HepG2 (cell line): ENCODE results near the gene TSPAN2. TPM values are rescaled to one million over a fixed set of nuclear protein-coding genes. Genes with fewer than 3 reads are reported as not detected.

ENCODE experiments used
- ATAC-seq: fragments of 200-7000 bp; cut with Tn5 transposase; 3 replicates; pipeline ENCODE4 v1.9.1; 2020; ENCODE audit warnings: mild to moderate bottlenecking, moderate library complexity
- BruUV-seq: library from RNA; stranded (reverse); fragments of 400-500 nt; replicated peaks from 2 replicates; lab custom pipeline; 2021; lab: Mats Ljungman, UMichigan
- CTCF ChIA-PET: fragments of 300-600 bp; formaldehyde crosslinking; extraction: SDS; loops from one replicate; lab custom pipeline; 2021; ENCODE audit warnings: low total read pairs, inconsistent platforms, low intra/inter-chr PET ratio; lab: Yijun Ruan, JAX
- POLR2A ChIA-PET: fragments of 350-600 bp; sonication (Branson Sonifier 250); formaldehyde crosslinking; loops from one replicate; lab custom pipeline; 2020; ENCODE audit warnings: antibody characterized with exemption, inconsistent platforms; lab: Yijun Ruan, JAX
- DNase-seq: peaks from one replicate; pipeline ENCODE4 v3.0.0-alpha.2; 2015; ENCODE audit warnings: low spot score
- FAIRE-seq: peaks from 3 replicates; lab custom pipeline; 2011; peaks lifted over from hg19 to GRCh38; lab: Jason Lieb, UNC
- H2AFZ ChIP-seq: one replicate; pipeline ENCODE4 v1.6.1; 2011; ENCODE audit warnings: low read length, inconsistent platforms
- H3K27ac ChIP-seq: fragments of 300-600 bp; 3 replicates; pipeline ENCODE4 v1.8.0; 2011; ENCODE audit warnings: mixed run types, mild to moderate bottlenecking, mixed read lengths, low read length, inconsistent platforms; ENCODE audit not compliant: insufficient read depth; ENCODE audit errors: extremely low read length
- H3K27me3 ChIP-seq, 2 experiments: fragments of 200-600 bp in 1 of 2; 2 replicates in 1 of 2; 3 replicates in 1 of 2; pipeline versions ENCODE4 v1.6.0 to v1.8.0; 2011; ENCODE audit warnings: low read length in 2 of 2, mild to moderate bottlenecking in 2 of 2, moderate library complexity in 2 of 2, inconsistent platforms in 1 of 2; ENCODE audit not compliant: insufficient read depth in 2 of 2, control insufficient read depth in 1 of 2
- H3K36me3 ChIP-seq, 2 experiments: fragments of 200-600 bp in 1 of 2; replicated peaks in 1 of 2; 2 replicates in 1 of 2; 3 replicates in 1 of 2; pipeline versions ENCODE4 v1.5.1 to v1.8.0; 2011; ENCODE audit warnings: low read length in 2 of 2, inconsistent platforms in 1 of 2; ENCODE audit not compliant: insufficient read depth in 2 of 2, control insufficient read depth in 1 of 2
- H3K4me1 ChIP-seq: 2 replicates; pipeline ENCODE4 v1.5.1; 2012; ENCODE audit warnings: low read length, inconsistent platforms; ENCODE audit not compliant: insufficient read depth
- H3K4me2 ChIP-seq: 2 replicates; pipeline ENCODE4 v1.6.0; 2011; ENCODE audit warnings: low read depth, low read length, inconsistent platforms
- H3K4me3 ChIP-seq, 3 experiments: fragments of 200-600 bp in 1 of 3; sonication (generic), shearing (Covaris generic) in 1 of 3; replicated peaks in 1 of 3; 2 replicates each; pipeline ENCODE4 v1.5.1; 2011 to 2016; ENCODE audit warnings: low read length in 3 of 3, inconsistent platforms in 2 of 3, low read depth in 2 of 3, mild to moderate bottlenecking in 2 of 3, control low read depth in 1 of 3, mixed read lengths in 1 of 3; ENCODE audit not compliant: insufficient read depth in 1 of 3
- H3K79me2 ChIP-seq: one replicate; pipeline ENCODE4 v1.6.1; 2011; ENCODE audit warnings: low read length, inconsistent platforms; ENCODE audit not compliant: insufficient read depth
- H3K9ac ChIP-seq: 2 replicates; pipeline ENCODE4 v1.6.0; 2011; ENCODE audit warnings: mild to moderate bottlenecking, low read depth, low read length, inconsistent platforms; ENCODE audit not compliant: insufficient read depth
- H3K9me3 ChIP-seq: 2 replicates; pipeline ENCODE4 v1.5.1; 2012; ENCODE audit warnings: mild to moderate bottlenecking, low read length
- H4K20me1 ChIP-seq: 2 replicates; pipeline ENCODE4 v1.6.0; 2011; ENCODE audit warnings: inconsistent platforms, mild to moderate bottlenecking, low read length, moderate library complexity; ENCODE audit not compliant: insufficient read depth
- ARID3A ChIP-seq: IDR thresholded peaks from 2 replicates; pipeline ENCODE4 v1.6.1; 2012; ENCODE audit warnings: low read depth, low read length, improper control_type of control experiment
- ARNT ChIP-seq: fragments of 450-650 bp; IDR thresholded peaks from 2 replicates; pipeline ENCODE4 v1.6.1; 2017
- IKZF4 ChIP-seq: sonication (generic); formaldehyde crosslinking; IDR thresholded peaks from 2 replicates; pipeline ENCODE4 v1.5.1; 2020; ENCODE audit warnings: borderline replicate concordance, mild to moderate bottlenecking, low read depth, missing genetic modification reagents; ENCODE audit errors: not compliant biosample characterization
- NFYB ChIP-seq: sonication (generic); formaldehyde crosslinking; IDR thresholded peaks from 2 replicates; pipeline ENCODE4 v1.4.0; 2020; ENCODE audit warnings: missing genetic modification reagents
- PCBP1 ChIP-seq: fragments of 200-400 bp; formaldehyde crosslinking; IDR thresholded peaks from 2 replicates; pipeline ENCODE4 v1.6.1; 2017; ENCODE audit warnings: mild to moderate bottlenecking, low read depth, low read length, borderline replicate concordance
- PPARG ChIP-seq: conservative IDR thresholded peaks from 2 replicates; pipeline ENCODE4 v1.6.1; 2016; ENCODE audit warnings: missing biosample characterization, missing genetic modification reagents
- RCOR2 ChIP-seq: IDR thresholded peaks from 2 replicates; pipeline ENCODE4 v1.6.1; 2016; ENCODE audit warnings: missing biosample characterization, missing genetic modification reagents
- ZBTB40 ChIP-seq, 2 experiments: fragments of 450-650 bp in 1 of 2; sonication (generic) in 1 of 2; formaldehyde crosslinking in 1 of 2; IDR thresholded peaks; 2 replicates each; pipeline versions ENCODE4 v1.6.1 to v1.8.0; 2016 to 2022; ENCODE audit warnings: antibody characterized with exemption in 1 of 2, mild to moderate bottlenecking in 1 of 2, missing genetic modification reagents in 1 of 2
- ZFP91 ChIP-seq: sonication (generic); formaldehyde crosslinking; IDR thresholded peaks from 2 replicates; pipeline ENCODE4 v1.9.0; 2022; ENCODE audit warnings: missing genetic modification reagents, mild to moderate bottlenecking, borderline replicate concordance
- ZNF557 ChIP-seq: sonication (generic); formaldehyde crosslinking; IDR thresholded peaks from 2 replicates; pipeline ENCODE4 v1.4.0; 2020; ENCODE audit warnings: missing genetic modification reagents
- ZNF720 ChIP-seq: sonication (generic); formaldehyde crosslinking; IDR thresholded peaks from 2 replicates; pipeline ENCODE4 v1.4.0; 2020; ENCODE audit warnings: missing genetic modification reagents
- ZSCAN25 ChIP-seq: sonication (generic); formaldehyde crosslinking; IDR thresholded peaks from 2 replicates; pipeline ENCODE4 v1.8.0; 2022; ENCODE audit warnings: mild to moderate bottlenecking, missing genetic modification reagents
- WGBS: methylation state at CpG from one replicate; pipeline ENCODE4 v1.1.6; 2017; ENCODE audit warnings: low lambda C conversion rate; 5-methylcytosine and 5-hydroxymethylcytosine counted together
- in situ Hi-C: cut with HindIII; loops from 2 replicates; pipeline ENCODE4 v1.10.0; 2017; ENCODE audit warnings: low pct_unique_long_range_greater_than_20kb; ENCODE audit not compliant: extremely low pct_ligation_motif_present
- intact Hi-C: fragments of 100-400 bp; cut with micrococcal nuclease; formaldehyde crosslinking; loops from one replicate; pipeline ENCODE4 v1.10.0; 2022; ENCODE audit not compliant: unreplicated experiment
- polyA plus RNA-seq, 8 experiments: library from polyadenylated mRNA; depleted of rRNA in 3 of 8; stranded (reverse) in 7 of 8; unstranded in 1 of 8; fragments of >200 nt; fragmentation: Illumina TruSeq in 4 of 8; extraction: Trizol in 4 of 8; gene quantifications; 2 replicates each; pipeline versions ENCODE4 v1.2.1 to v1.2.3, GENCODE V29; 2011 to 2016; ENCODE audit warnings: low read depth in 4 of 8, missing spikeins in 1 of 8, mixed read lengths in 1 of 8; ENCODE audit not compliant: insufficient read depth in 1 of 8
- total RNA-seq, 5 experiments: library from RNA; depleted of rRNA; stranded (reverse); fragments of >200 nt; fragmentation: Illumina TruSeq; extraction: Trizol; gene quantifications; 2 replicates each; pipeline ENCODE4 v1.2.3, GENCODE V29; 2016; ENCODE audit warnings: low read depth in 1 of 5

Gene TSPAN2
- total and polyA plus RNA-seq, 2 of the 13 experiments (the other 11 are each of a cell fraction or from before 2014, with no cell fraction given): not detected

GRCh38 chr1:115130786-115131185 lies 41.5 kb upstream of the TSPAN2 start (continued):
- TF ChIP-seq ZFP91: no peak
- TF ChIP-seq PCBP1: no peak
- TF ChIP-seq NFYB (CRISPR knock-in tag): no peak
- no peak for TF ChIP-seq ARID3A
- TF ChIP-seq IKZF4: no peak
- TF ChIP-seq ZSCAN25: no peak

GRCh38 chr1:115129071-115129640 lies 39.9 kb upstream of the TSPAN2 start:
- Histone ChIP-seq H3K27ac (no peak overlapping the region), H3K9ac (no peak overlapping the region), H3K9me3 (no peaks in the 10 kb centered on the region), H3K4me1 (no peaks in the 10 kb centered on the region), H4K20me1 (no peaks in the 10 kb centered on the region), H2AFZ (no peak overlapping the region), H3K27me3 (no peaks in the 10 kb centered on the region), H3K36me3 (no peaks in the 10 kb centered on the region), H3K79me2 (no peaks in the 10 kb centered on the region), H3K4me3 (no peak overlapping the region), H3K4me2 (no peak overlapping the region)
- CTCF ChIA-PET: no interaction called here
- BruUV-seq: no TSS peak
- FAIRE-seq (no peak), ATAC-seq (no peak), DNase-seq (no peak)
- WGBS: 34% methylated on average over 5 of the region's 6 CpGs
- POLR2A ChIA-PET: no interaction called here
- intact Hi-C loops: no loop called here
- in situ Hi-C loops: no loop called here
- TF ChIP-seq RCOR2 (CRISPR knock-in tag) (no peak), PPARG (no peak), ZNF720 (no peak), ZNF557 (CRISPR knock-in tag) (no peak), ZBTB40 (IDR thresholded peaks at IDR 0.05) (no peak), ZBTB40 (CRISPR knock-in tag; IDR thresholded peaks at IDR 0.05) (no peak), ARNT (no peak)
